Trophoblast cell (in vitro differentiated cells and primary cell): ENCODE results near the gene MSH4.

Experiments
- DNase-seq, 2 donors: peaks; one replicate each; pipeline ENCODE4 v3.0.0-alpha.2; 2016
- H2AFZ ChIP-seq: 2 replicates; pipeline ENCODE4 v1.6.1; 2013; ENCODE audit warnings: low read length, moderate library complexity, mild to moderate bottlenecking; ENCODE audit not compliant: insufficient read depth, poor library complexity
- H2AK5ac ChIP-seq: 2 replicates; pipeline ENCODE4 v1.6.1; 2013; ENCODE audit warnings: mild to moderate bottlenecking, low read length
- H2BK120ac ChIP-seq: 2 replicates; pipeline ENCODE4 v1.6.1; 2013; ENCODE audit warnings: low read length, mild to moderate bottlenecking, moderate library complexity; ENCODE audit not compliant: insufficient read depth, poor library complexity
- H2BK12ac ChIP-seq: 2 replicates; pipeline ENCODE4 v1.6.1; 2013; ENCODE audit warnings: mild to moderate bottlenecking, low read length, moderate library complexity
- H2BK5ac ChIP-seq: 2 replicates; pipeline ENCODE4 v1.6.1; 2013; ENCODE audit warnings: low read length, low read depth, moderate library complexity, mild to moderate bottlenecking; ENCODE audit not compliant: poor library complexity
- H3K14ac ChIP-seq: 2 replicates; pipeline ENCODE4 v1.6.1; 2013; ENCODE audit warnings: mild to moderate bottlenecking, low read length
- H3K18ac ChIP-seq: 2 replicates; pipeline ENCODE4 v1.6.1; 2013; ENCODE audit warnings: mild to moderate bottlenecking, low read length
- H3K23ac ChIP-seq: 2 replicates; pipeline ENCODE4 v1.6.1; 2013; ENCODE audit warnings: low read length
- H3K27ac ChIP-seq: 2 replicates; pipeline ENCODE4 v1.5.1; 2013; ENCODE audit warnings: low read depth, mild to moderate bottlenecking, inconsistent platforms, low read length, moderate library complexity
- H3K27me3 ChIP-seq: 2 replicates; pipeline ENCODE4 v1.6.1; 2013; ENCODE audit warnings: inconsistent platforms, mild to moderate bottlenecking, low read length, moderate library complexity; ENCODE audit not compliant: insufficient read depth
- H3K36me3 ChIP-seq, 2 experiments: 1 replicate in 1 of 2; 2 replicates in 1 of 2; pipeline ENCODE4 v1.6.1; 2013; ENCODE audit warnings: low read length in 2 of 2, mild to moderate bottlenecking in 2 of 2, moderate library complexity in 1 of 2; ENCODE audit not compliant: insufficient read depth in 2 of 2, control insufficient read depth in 1 of 2
- H3K4ac ChIP-seq: 2 replicates; pipeline ENCODE4 v1.6.1; 2013; ENCODE audit warnings: low read depth, mild to moderate bottlenecking, low read length, moderate library complexity
- H3K4me1 ChIP-seq, 2 experiments: 1 replicate in 1 of 2; 2 replicates in 1 of 2; pipeline ENCODE4 v1.6.1; 2013; ENCODE audit warnings: low read length in 2 of 2, mild to moderate bottlenecking in 2 of 2, moderate library complexity in 1 of 2; ENCODE audit not compliant: insufficient read depth in 2 of 2, control insufficient read depth in 1 of 2
- H3K4me2 ChIP-seq: 2 replicates; pipeline ENCODE4 v1.6.1; 2013; ENCODE audit warnings: inconsistent platforms, mild to moderate bottlenecking, low read length, moderate library complexity
- H3K4me3 ChIP-seq: 2 replicates; pipeline ENCODE4 v1.5.1; 2013; ENCODE audit warnings: mild to moderate bottlenecking, low read depth, low read length, inconsistent platforms
- H3K79me1 ChIP-seq: one replicate; pipeline ENCODE4 v1.6.1; 2013; ENCODE audit warnings: low read length
- H3K79me2 ChIP-seq: 2 replicates; pipeline ENCODE4 v1.6.1; 2013; ENCODE audit warnings: low read length, mild to moderate bottlenecking; ENCODE audit not compliant: control insufficient read depth, insufficient read depth, poor library complexity
- H3K9ac ChIP-seq: 2 replicates; pipeline ENCODE4 v1.6.1; 2013; ENCODE audit warnings: mild to moderate bottlenecking, low read length
- H3K9me3 ChIP-seq: 2 replicates; pipeline ENCODE4 v1.6.1; 2013; ENCODE audit warnings: low read depth, mild to moderate bottlenecking, control low read depth, inconsistent platforms, low read length; ENCODE audit not compliant: insufficient read depth
- H4K12ac ChIP-seq: 2 replicates; pipeline ENCODE4 v1.6.1; 2013; ENCODE audit warnings: low read depth, mild to moderate bottlenecking, low read length, moderate library complexity
- H4K8ac ChIP-seq: 2 replicates; pipeline ENCODE4 v1.6.1; 2013; ENCODE audit warnings: low read depth, mild to moderate bottlenecking, low read length, moderate library complexity
- H4K91ac ChIP-seq: one replicate; pipeline ENCODE4 v1.6.1; 2013; ENCODE audit warnings: low read depth, mild to moderate bottlenecking, low read length, moderate library complexity
- WGBS: extraction: QIAGEN DNeasy Blood & Tissue Kit; methylation state at CpG from one replicate; pipeline ENCODE4 v1.1.7; 2013; ENCODE audit warnings: missing lambda C conversion rate; ENCODE audit not compliant: insufficient read length, insufficient coverage; ENCODE audit errors: extremely low coverage; 5-methylcytosine and 5-hydroxymethylcytosine counted together

MSH4 gene

GRCh38 chr1:75916834-75917233 lies 120.2 kb downstream of the MSH4 start:
- H2BK12ac ChIP-seq, result no peak overlapping the region

DNA sequence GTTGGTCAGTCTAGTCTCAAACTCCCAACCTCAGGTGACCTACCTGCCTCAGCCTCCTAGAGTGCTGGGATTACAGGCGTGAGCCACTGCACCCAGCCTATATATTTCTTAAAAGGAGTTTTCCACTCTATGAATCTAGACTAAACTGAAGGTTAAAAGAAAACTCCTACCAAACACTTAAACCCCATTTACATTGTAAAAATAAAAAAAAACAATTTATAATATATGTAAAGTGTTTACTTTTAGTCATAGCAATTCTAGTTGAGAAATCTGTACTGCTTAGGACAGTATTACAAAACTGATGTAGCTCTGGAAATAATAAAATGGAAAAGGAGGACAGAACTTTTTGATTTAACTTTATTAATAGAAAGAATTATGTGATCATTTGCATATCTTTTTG lies 126.0 kb downstream of the MSH4 start:
- Histone ChIP-seq H3K14ac (no peak overlapping the region), H3K4me1 (no peaks in the 10 kb centered on the region), H3K27ac (no peak overlapping the region), H3K9ac (no peak overlapping the region), H3K79me1 (no peaks in the 10 kb centered on the region), H3K4me2 (no peak overlapping the region), H4K8ac (no peak overlapping the region), H2BK120ac (no peak overlapping the region), H4K91ac (no peak overlapping the region), H4K12ac (no peak overlapping the region), H2BK5ac (no peak overlapping the region), H2AK5ac (no peak overlapping the region), H2BK12ac (no peak overlapping the region), H3K36me3 (no peaks in the 10 kb centered on the region), H2AFZ (no peak overlapping the region), H3K79me2 (no peaks in the 10 kb centered on the region), H3K27me3 (no peaks in the 10 kb centered on the region), H3K9me3 (no peaks in the 10 kb centered on the region), H3K4ac (no peak overlapping the region), H3K18ac (no peak overlapping the region), H3K23ac (no peak overlapping the region), H3K4me3 (no peak overlapping the region)
- DNase-seq, result no peak
- no CpG with 5 or more reads among the region's 1 CpG for WGBS

More at GRCh38 chr1:75916834-75917233, 120.2 kb downstream of the MSH4 start:
- H3K18ac ChIP-seq, result no peak overlapping the region
- no peak overlapping the region for H2AFZ ChIP-seq
- no peak overlapping the region for H3K4ac ChIP-seq
- no peak overlapping the region for H4K8ac ChIP-seq
- no peak overlapping the region for H3K9ac ChIP-seq
- no CpG with 5 or more reads among the region's 2 CpGs for WGBS
- no peaks in the 10 kb centered on the region for H3K27me3 ChIP-seq
- no peak overlapping the region for H4K91ac ChIP-seq
- H3K36me3 ChIP-seq, result no peaks in the 10 kb centered on the region
- H2AK5ac ChIP-seq, result no peak overlapping the region
- no peaks in the 10 kb centered on the region for H3K79me1 ChIP-seq
- no peak overlapping the region for H2BK5ac ChIP-seq
- H3K27ac ChIP-seq, result no peak overlapping the region
- no peak overlapping the region for H3K14ac ChIP-seq
- H3K4me1 ChIP-seq, result no peaks in the 10 kb centered on the region
- DNase-seq, result no peak
- no peak overlapping the region for H2BK120ac ChIP-seq
- H3K9me3 ChIP-seq, result no peaks in the 10 kb centered on the region
- no peak overlapping the region for H3K4me3 ChIP-seq
- no peak overlapping the region for H4K12ac ChIP-seq
- H3K79me2 ChIP-seq, result no peaks in the 10 kb centered on the region
- no peak overlapping the region for H3K23ac ChIP-seq
- H3K4me2 ChIP-seq, result no peak overlapping the region

- no CpG with 5 or more reads among the region's 1 CpG for WGBS
- H4K8ac ChIP-seq, result no peak within 1 kb of the TSS
- no peak for DNase-seq
- H3K27ac ChIP-seq, result no peak within 1 kb of the TSS
- H3K4me2 ChIP-seq, result no peak within 1 kb of the TSS
- H3K23ac ChIP-seq, result no peak within 1 kb of the TSS
- no peaks in the 10 kb centered on the region for H3K27me3 ChIP-seq
- no peak within 1 kb of the TSS for H3K18ac ChIP-seq
- H3K14ac ChIP-seq, result no peak within 1 kb of the TSS
- H3K79me2 ChIP-seq, result no peaks in the 10 kb centered on the region
- H3K4ac ChIP-seq, result no peak within 1 kb of the TSS
- no peak within 1 kb of the TSS for H2AFZ ChIP-seq
- no peak within 1 kb of the TSS for H4K91ac ChIP-seq
- no peak within 1 kb of the TSS for H2AK5ac ChIP-seq
- H2BK12ac ChIP-seq, result no peak within 1 kb of the TSS
- H2BK5ac ChIP-seq, result no peak within 1 kb of the TSS
- no peak within 1 kb of the TSS for H2BK120ac ChIP-seq
- H3K4me1 ChIP-seq, result no peaks in the 10 kb centered on the region
- H4K12ac ChIP-seq, result no peak within 1 kb of the TSS
- H3K4me3 ChIP-seq, result no peak within 1 kb of the TSS
- no peaks in the 10 kb centered on the region for H3K9me3 ChIP-seq
- no peaks in the 10 kb centered on the region for H3K79me1 ChIP-seq
- no peak within 1 kb of the TSS for H3K9ac ChIP-seq
- no peaks in the 10 kb centered on the region for H3K36me3 ChIP-seq
Observed at GRCh38 chr1:75932304-75932703, 135.6 kb downstream of the MSH4 start, which contains the start of gene ASB17. Gene ASB17, minus strand, starts transcription at chr1:75932404. Its CDS starts 113 bp downstream, at chr1:75932291.

GRCh38 chr1:75937034-75937433 lies 140.4 kb downstream of the MSH4 start:
- no peaks in the 10 kb centered on the region for H3K79me1 ChIP-seq
- no peak overlapping the region for H3K4me2 ChIP-seq
- H2BK12ac ChIP-seq, result no peak overlapping the region
- H3K79me2 ChIP-seq, result no peaks in the 10 kb centered on the region
- H3K4me3 ChIP-seq, result no peak overlapping the region
- no peak for DNase-seq
- no peak overlapping the region for H3K23ac ChIP-seq
- no peaks in the 10 kb centered on the region for H3K9me3 ChIP-seq
- no peak overlapping the region for H4K91ac ChIP-seq
- H3K27me3 ChIP-seq, result no peaks in the 10 kb centered on the region
- no peak overlapping the region for H3K18ac ChIP-seq
- no peaks in the 10 kb centered on the region for H3K36me3 ChIP-seq
- no peaks in the 10 kb centered on the region for H3K4me1 ChIP-seq
- no peak overlapping the region for H2BK120ac ChIP-seq
- H4K8ac ChIP-seq, result no peak overlapping the region
- no peak overlapping the region for H3K9ac ChIP-seq
- H2BK5ac ChIP-seq, result no peak overlapping the region
- no peak overlapping the region for H3K27ac ChIP-seq
- no peak overlapping the region for H2AK5ac ChIP-seq
- H3K4ac ChIP-seq, result no peak overlapping the region
- no CpG with 5 or more reads among the region's 1 CpG for WGBS
- no peak overlapping the region for H4K12ac ChIP-seq
- H2AFZ ChIP-seq, result no peak overlapping the region
- H3K14ac ChIP-seq, result no peak overlapping the region
